Measurements from ENCODE around the gene TSPAN9. TPM values are rescaled to one million over a fixed set of nuclear protein-coding genes. Genes with fewer than 3 reads are reported as not detected.

The TSPAN9 gene
- total and polyA plus RNA-seq, 2 experiments from 2014 or later, result 6.0 to 31.5 TPM

GRCh38 chr12:3117144-3117581, 40.0 kb downstream of the TSPAN9 start:
- no peak overlapping the region for H3K27ac ChIP-seq (ENCODE audit: low read depth)
- H3K4me2 ChIP-seq, result no peak overlapping the region
- peaks cover 14% of the 10 kb centered on the region for H3K4me1 Mint-ChIP-seq
- no peak overlapping the region for H3K4me3 ChIP-seq
- no peaks in the 10 kb centered on the region for H3K27me3 ChIP-seq (ENCODE audit: insufficient read depth)
- no peaks in the 10 kb centered on the region for H3K36me3 ChIP-seq (ENCODE audit: insufficient read depth)
- H3K9me3 Mint-ChIP-seq, result no peaks in the 10 kb centered on the region
- H2AFZ ChIP-seq, result no peak overlapping the region
- no peaks in the 10 kb centered on the region for H3K4me1 ChIP-seq (ENCODE audit: insufficient read depth)
- DNase-seq (ENCODE audit: low spot score), result no peak
- peaks cover 13% of the 10 kb centered on the region for H3K27me3 Mint-ChIP-seq (ENCODE audit: insufficient read depth, low read depth, poor library complexity)
- TF ChIP-seq CTCF (conservative IDR thresholded peaks at IDR 0.05; ENCODE audit: low read depth in 2 of 2) (no peak), EZH2 (IDR thresholded peaks at IDR 0.05; ENCODE audit: low read depth, unreplicated experiment) (no peak), ZNF462 (CRISPR knock-in tag; IDR thresholded peaks at IDR 0.05) (no peak), EZH2phosphoT487 (IDR thresholded peaks at IDR 0.05; ENCODE audit: unreplicated experiment) (no peak), STAT1 (IDR thresholded peaks at IDR 0.05; ENCODE audit: unreplicated experiment) (no peak), JUNB (IDR thresholded peaks at IDR 0.05; ENCODE audit: unreplicated experiment) (no peak), ETS1 (IDR thresholded peaks at IDR 0.05) (no peak), REST (IDR thresholded peaks at IDR 0.05; ENCODE audit: unreplicated experiment) (no peak), CREB1 (CRISPR knock-in tag; IDR thresholded peaks at IDR 0.05; ENCODE audit: low read depth) (no peak), POLR2AphosphoS5 (IDR thresholded peaks at IDR 0.05; ENCODE audit: low read depth) (no peak), ZNF114 (CRISPR knock-in tag; IDR thresholded peaks at IDR 0.05) (no peak), ZNF331 (CRISPR knock-in tag; IDR thresholded peaks at IDR 0.05; ENCODE audit: low read depth) (no peak), NANOG (IDR thresholded peaks at IDR 0.05; ENCODE audit: borderline replicate concordance) (no peak)
- H3K36me3 Mint-ChIP-seq (ENCODE audit: low read depth), result no peaks in the 10 kb centered on the region
- H3F3A ChIP-seq (replicated peaks; ENCODE audit: low read depth), result no peaks in the 10 kb centered on the region
- H3K4me3 Mint-ChIP-seq, result no peak overlapping the region
- H3K27ac Mint-ChIP-seq, result no peak overlapping the region
- no peak for ATAC-seq
- H3K79me2 ChIP-seq (replicated peaks; ENCODE audit: insufficient read depth), result no peaks in the 10 kb centered on the region
- peaks cover 3% of the 10 kb centered on the region; the same call in 1 of the 2 replicates for H4K20me1 ChIP-seq (replicated peaks; ENCODE audit: insufficient read depth)
- H3K9me2 ChIP-seq (ENCODE audit: insufficient read depth), result no peaks in the 10 kb centered on the region
